Brain microvascular endothelial cell (primary cell): ENCODE data around the gene ABCB10.

Source experiments
- DNase-seq: peaks from one replicate; pipeline ENCODE4 v3.0.0-alpha.2; 2020
- H3K27ac ChIP-seq: fragments of 250-450 bp; sonication (Bioruptor Pico); 2 replicates; pipeline ENCODE4 v1.5.1; 2020; ENCODE audit warnings: mild to moderate bottlenecking, moderate library complexity
- H3K27me3 ChIP-seq: fragments of 250-450 bp; sonication (Bioruptor Pico); replicated peaks from 2 replicates; pipeline ENCODE4 v1.5.1; 2020; ENCODE audit warnings: mild to moderate bottlenecking
- H3K36me3 ChIP-seq: fragments of 250-450 bp; sonication (Bioruptor Pico); replicated peaks from 2 replicates; pipeline ENCODE4 v1.5.1; 2020; ENCODE audit warnings: mild to moderate bottlenecking
- H3K4me3 ChIP-seq: 2 replicates; pipeline ENCODE4 v1.5.1; 2011; ENCODE audit warnings: low read depth, mild to moderate bottlenecking, control low read depth, low read length, moderate library complexity
- CTCF ChIP-seq: IDR thresholded peaks from 2 replicates; pipeline ENCODE4 v1.5.1; 2011; ENCODE audit warnings: low read depth, mild to moderate bottlenecking, moderate library complexity, low read length, control low read depth, inconsistent platforms; ENCODE audit errors: missing control alignments
- in situ Hi-C: cut with HindIII; loops from 2 replicates; pipeline ENCODE4 v1.10.0; 2017; ENCODE audit warnings: low sequenced_read_pairs, low pct_ligation_motif_present

The ABCB10 gene

GRCh38 chr1:229537894-229538293, 20.6 kb downstream of the ABCB10 start:
- no peak for TF ChIP-seq CTCF
- no peak for DNase-seq
- in situ Hi-C loops = no loop called here
- H3K27me3 ChIP-seq = no peaks in the 10 kb centered on the region
- H3K36me3 ChIP-seq = peaks cover 14% of the 10 kb centered on the region
- no peak overlapping the region for H3K27ac ChIP-seq
- H3K4me3 ChIP-seq = no peak overlapping the region

GRCh38 chr1:229536982-229537381, 21.5 kb downstream of the ABCB10 start:
- TF ChIP-seq CTCF = no peak
- no peak overlapping the region for H3K27ac ChIP-seq
- no peaks in the 10 kb centered on the region for H3K27me3 ChIP-seq
- in situ Hi-C loops = no loop called here
- DNase-seq = no peak
- H3K4me3 ChIP-seq = no peak overlapping the region
- peaks cover 14% of the 10 kb centered on the region for H3K36me3 ChIP-seq

- in situ Hi-C loops = no loop called here
- peaks cover 19% of the 10 kb centered on the region for H3K36me3 ChIP-seq
- H3K27ac ChIP-seq = no peak overlapping the region
- H3K27me3 ChIP-seq = no peaks in the 10 kb centered on the region
- TF ChIP-seq CTCF = no peak
- H3K4me3 ChIP-seq = no peak overlapping the region
- no peak for DNase-seq
These were observed 23.3 kb downstream of the ABCB10 start for GRCh38 chr1:229535230-229535629.

GRCh38 chr1:229531326-229531725, 27.2 kb downstream of the ABCB10 start:
- H3K27ac ChIP-seq = no peak overlapping the region
- H3K36me3 ChIP-seq = peaks cover 10% of the 10 kb centered on the region
- no peak for TF ChIP-seq CTCF
- H3K27me3 ChIP-seq = no peaks in the 10 kb centered on the region
- no peak for DNase-seq
- no peak overlapping the region for H3K4me3 ChIP-seq
- in situ Hi-C loops = no loop called here

- in situ Hi-C loops = no loop called here
- H3K4me3 ChIP-seq = no peak overlapping the region
- DNase-seq = no peak
- peaks cover 14% of the 10 kb centered on the region for H3K36me3 ChIP-seq
- TF ChIP-seq CTCF = no peak
- H3K27me3 ChIP-seq = no peaks in the 10 kb centered on the region
- H3K27ac ChIP-seq = no peak overlapping the region
These were observed 28.9 kb downstream of the ABCB10 start for GRCh38 chr1:229529639-229530038.

GRCh38 chr1:229526695-229527094, 31.8 kb downstream of the ABCB10 start:
- no peak for TF ChIP-seq CTCF
- DNase-seq = no peak
- in situ Hi-C loops = no loop called here
- Histone ChIP-seq H3K27me3 (no peaks in the 10 kb centered on the region), H3K36me3 (peaks cover 14% of the 10 kb centered on the region), H3K27ac (no peak overlapping the region), H3K4me3 (no peak overlapping the region)
